Omental fat pad (tissue), 4 donors: ENCODE measurements around the gene ZDHHC22. TPM values are rescaled to one million over a fixed set of nuclear protein-coding genes. Genes with fewer than 3 reads are reported as not detected.

Experiments
- ATAC-seq: fragments of 150-250 bp; one replicate; pipeline ENCODE4 v1.9.1; 2016; ENCODE audit warnings: mild to moderate bottlenecking, moderate library complexity; ENCODE audit not compliant: low FRiP score
- DNase-seq: peaks from one replicate; pipeline ENCODE4 v3.0.0-alpha.2; 2019; ENCODE audit warnings: low spot score
- total RNA-seq, 4 donors: library from RNA; depleted of rRNA; stranded (reverse); fragments of >200 nt; gene quantifications; one replicate each; pipeline ENCODE4 v1.1.0, GENCODE V29; 2016
- TF ChIP-seq, protein P1 (sequence below), 3 donors: fragments of 450-650 bp; IDR thresholded peaks; one replicate each; pipeline ENCODE4 v1.5.1; 2016 to 2017; ENCODE audit warnings: antibody characterized with exemption in 3 of 3, mild to moderate bottlenecking in 3 of 3, moderate library complexity in 2 of 3

ZDHHC22 gene
- total RNA-seq, 4 donors from 2014 or later, result not detected

DNA sequence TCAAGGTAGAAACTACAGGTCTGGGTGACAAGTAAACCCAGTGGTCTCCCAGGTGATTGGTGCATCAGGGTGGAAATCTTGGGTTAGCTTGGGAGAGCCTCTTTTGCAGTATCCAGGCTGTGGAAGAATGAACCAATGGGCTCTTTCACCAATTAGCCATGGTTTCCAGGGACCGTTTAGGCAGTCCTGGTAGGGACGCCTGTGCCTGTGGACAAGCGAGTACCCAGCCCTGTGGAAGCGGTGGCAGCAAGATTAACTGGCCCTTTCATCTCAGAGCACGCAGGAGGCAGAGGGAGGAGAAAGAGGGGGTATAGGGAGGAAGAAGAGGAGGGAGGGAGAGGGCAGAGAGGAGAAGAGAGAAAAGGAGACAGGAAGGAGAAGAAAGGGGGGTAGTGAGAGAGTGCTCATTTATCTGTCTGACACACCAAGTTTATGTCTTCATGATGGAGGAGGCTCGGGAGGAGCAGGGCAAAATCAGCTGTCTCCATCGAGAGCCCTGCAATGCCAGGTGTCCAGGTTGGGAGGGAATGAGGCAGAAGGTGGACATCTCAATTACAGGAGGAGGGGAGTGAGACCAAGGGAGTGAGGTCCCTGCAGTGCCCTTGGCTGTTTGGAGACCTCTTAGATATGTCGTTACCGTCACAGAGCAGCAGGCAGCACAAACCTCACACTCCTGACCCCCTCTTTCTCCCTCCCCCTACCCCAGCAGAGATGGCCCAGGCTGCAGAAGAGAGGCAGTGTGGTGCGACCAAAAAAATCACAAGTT is 4.6 kb upstream of the ZDHHC22 start:
- TF ChIP-seq, protein P1, sequence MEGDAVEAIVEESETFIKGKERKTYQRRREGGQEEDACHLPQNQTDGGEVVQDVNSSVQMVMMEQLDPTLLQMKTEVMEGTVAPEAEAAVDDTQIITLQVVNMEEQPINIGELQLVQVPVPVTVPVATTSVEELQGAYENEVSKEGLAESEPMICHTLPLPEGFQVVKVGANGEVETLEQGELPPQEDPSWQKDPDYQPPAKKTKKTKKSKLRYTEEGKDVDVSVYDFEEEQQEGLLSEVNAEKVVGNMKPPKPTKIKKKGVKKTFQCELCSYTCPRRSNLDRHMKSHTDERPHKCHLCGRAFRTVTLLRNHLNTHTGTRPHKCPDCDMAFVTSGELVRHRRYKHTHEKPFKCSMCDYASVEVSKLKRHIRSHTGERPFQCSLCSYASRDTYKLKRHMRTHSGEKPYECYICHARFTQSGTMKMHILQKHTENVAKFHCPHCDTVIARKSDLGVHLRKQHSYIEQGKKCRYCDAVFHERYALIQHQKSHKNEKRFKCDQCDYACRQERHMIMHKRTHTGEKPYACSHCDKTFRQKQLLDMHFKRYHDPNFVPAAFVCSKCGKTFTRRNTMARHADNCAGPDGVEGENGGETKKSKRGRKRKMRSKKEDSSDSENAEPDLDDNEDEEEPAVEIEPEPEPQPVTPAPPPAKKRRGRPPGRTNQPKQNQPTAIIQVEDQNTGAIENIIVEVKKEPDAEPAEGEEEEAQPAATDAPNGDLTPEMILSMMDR (IDR thresholded peaks at IDR 0.05), result no peak
- DNase-seq (no peak), ATAC-seq (no peak)

DNA sequence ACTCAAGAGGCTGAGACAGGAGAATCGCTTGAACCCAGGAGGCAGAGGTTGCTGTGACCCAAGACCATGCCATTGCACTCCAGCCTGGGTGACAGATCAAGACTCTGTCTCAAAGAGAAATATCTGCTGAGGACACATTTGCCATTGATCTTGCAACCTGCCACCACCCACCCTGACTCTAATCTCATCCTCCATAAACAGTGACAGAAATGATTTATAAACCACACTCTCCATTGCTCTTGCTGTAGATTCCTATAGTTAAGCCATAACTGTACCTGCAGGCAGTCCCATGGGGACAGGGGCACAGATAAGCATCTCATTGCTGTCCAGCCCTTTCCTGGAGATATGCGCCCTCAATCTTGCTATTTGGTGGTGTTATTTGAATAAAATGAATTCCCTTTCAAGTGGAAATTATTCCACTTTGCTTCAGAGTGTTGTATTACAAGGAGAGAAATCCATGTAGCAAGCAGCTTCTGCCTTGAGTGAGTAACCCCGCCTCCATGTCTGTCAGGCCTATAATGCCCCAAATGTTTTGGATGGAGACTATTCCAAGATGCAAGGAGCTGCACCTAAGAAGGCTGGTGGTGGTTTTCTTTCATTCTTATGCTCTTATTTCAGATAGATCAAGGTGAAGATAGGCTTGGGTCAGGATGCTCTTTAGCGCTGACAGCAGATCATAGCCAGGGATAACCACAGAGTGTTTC is 3.0 kb upstream of the ZDHHC22 start:
- ATAC-seq (no peak), DNase-seq (no peak)
- TF ChIP-seq, protein P1 (IDR thresholded peaks at IDR 0.05), result no peak

DNA sequence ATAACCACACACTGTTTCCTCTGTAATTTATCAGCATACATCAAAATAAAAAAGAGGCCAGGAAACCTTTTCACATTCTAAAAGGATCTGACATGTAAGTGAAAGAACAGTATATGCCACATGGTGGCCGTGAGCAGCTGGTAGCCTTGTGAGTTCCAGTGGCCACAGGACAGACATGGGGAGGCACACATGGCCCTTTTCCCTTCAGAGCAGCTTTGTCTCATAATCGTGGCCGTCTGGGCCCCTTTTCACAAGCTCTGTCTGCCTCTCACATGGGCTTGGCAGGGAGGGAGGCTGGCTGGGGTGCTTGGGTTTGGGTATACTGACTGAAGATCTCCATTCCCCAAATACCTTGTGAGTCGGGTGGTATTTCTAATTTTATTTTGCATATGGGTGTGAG is 1.5 kb upstream of the ZDHHC22 start:
- TF ChIP-seq, protein P1 (IDR thresholded peaks at IDR 0.05), result no peak
- ATAC-seq (no peak), DNase-seq (no peak)

DNA sequence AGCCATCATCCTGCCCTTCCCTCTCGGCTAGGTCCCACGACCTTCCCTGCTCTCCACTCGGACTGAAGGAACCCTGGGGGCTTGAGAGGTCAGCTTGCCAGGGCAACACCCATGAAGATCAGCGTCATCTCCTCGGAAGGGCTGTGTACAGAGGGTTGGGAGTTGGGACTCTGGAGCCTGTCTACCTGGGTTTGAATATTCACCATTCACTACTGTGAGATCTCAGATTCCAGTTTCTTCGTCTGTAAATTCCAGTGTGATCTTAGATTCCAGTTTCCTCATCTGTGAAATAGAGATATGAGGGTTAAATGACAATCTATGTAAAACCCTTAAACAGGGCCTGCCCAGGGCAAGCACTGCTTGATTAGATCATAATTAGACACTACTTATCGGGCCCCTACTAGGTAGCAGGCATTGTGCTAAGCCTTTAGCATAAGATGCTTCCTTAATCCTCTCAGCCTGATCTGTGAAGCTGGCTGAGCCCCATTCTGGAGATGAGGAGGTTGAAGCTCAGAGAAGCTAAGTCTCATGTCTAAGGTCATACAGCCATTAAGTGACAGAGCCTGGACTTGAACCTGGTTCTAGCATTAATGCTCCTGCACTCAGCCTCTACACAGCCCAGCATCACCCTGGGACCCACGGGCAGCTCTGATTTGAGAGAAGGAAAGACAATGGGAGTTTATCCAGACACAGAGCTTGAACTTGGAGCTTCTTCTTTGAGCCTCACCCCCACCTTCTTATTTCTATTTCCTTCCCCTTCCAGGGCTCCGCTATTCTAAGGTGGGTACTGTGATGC is 612 bp upstream of the ZDHHC22 start:
- ATAC-seq, result no peak
- TF ChIP-seq, protein P1 (IDR thresholded peaks at IDR 0.05), result no peak
- no peak for DNase-seq

DNA sequence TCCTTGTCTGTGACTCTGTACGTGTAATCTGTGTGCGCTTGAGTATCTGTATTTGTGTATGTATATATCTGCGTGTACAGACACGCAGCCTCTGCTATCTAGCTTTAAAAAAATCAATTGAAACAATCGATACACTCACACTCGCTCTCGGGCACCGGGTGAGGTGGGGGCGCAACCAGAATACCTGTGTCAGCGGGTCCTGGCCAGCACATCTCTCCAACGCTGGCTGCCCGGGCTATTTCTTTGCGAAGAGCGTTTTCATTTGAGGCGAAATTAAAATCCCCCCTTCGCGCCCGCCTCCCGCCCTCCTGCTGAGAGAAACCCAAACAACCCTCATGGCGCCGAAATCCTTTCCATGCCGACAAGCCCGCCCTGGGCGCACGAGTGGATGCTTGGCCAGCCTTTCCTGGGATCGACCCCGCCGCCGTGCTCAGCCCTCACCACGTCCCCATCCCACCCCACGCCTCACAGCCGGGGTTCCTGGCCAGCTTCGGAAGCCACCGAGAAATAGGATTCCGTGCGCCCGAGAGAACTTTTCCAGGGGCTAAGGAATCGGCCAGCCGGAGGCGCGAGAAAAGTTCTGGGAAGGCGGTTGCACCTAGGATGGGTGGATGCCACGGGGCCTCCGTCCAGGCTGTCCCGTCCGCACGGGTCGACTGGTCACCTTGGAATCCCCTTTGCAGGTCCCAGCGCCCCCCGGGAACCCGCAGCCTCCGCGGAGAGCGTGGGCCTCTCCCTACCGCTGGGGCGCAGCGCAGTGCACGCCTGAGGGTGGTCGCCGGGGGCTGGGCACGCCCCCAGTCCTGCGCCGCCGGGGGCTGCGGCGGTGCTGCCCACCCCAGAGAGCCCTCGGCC is 1.0 kb downstream of the ZDHHC22 start:
- ATAC-seq (no peak), DNase-seq (no peak)
- TF ChIP-seq, protein P1 (IDR thresholded peaks at IDR 0.05), result no peak
